Heart left ventricle (tissue), 13 donors: ENCODE data around the gene MED17.

ENCODE experiments used
- POLR2A ChIP-seq, 2 donors: fragments of 450-650 bp; IDR thresholded peaks; one replicate each; pipeline ENCODE4 v1.6.1; 2017; ENCODE audit warnings: antibody characterized with exemption in 2 of 2, mild to moderate bottlenecking in 2 of 2, moderate library complexity in 2 of 2
- TF ChIP-seq, protein P1 (sequence below), 12 donors: fragments of 200-600 bp; sonication (generic) in 4 of 12; IDR thresholded peaks; one replicate each; pipeline versions ENCODE4 v1.5.0 to v1.8.0; 2018 to 2022; ENCODE audit warnings: antibody characterized with exemption in 12 of 12, mild to moderate bottlenecking in 5 of 12
- donor health status: ischemic (EF 13 %, LVEDD 7.1; RV severe dilation, severe dysfunction).
- donor health status: DM: no; HTN: yes; CAD: no.
- donor health status: DM: no; HTN: no; CAD: no.
- donor health status: ischemic (EF 25% LVEDD 6.9; RV normal size, moderate dysfunction).
- donor health status: ischemic (EF 25% LVEDD 5.7; RV mildly dilated, moderate dysfunction).
- donor health status: ischemic (EF 35%, LVEDD 5.7; RV mildly dilated, moderate dysfunction).
- donor health status: nonischemic (EF 11% LVEDD 7.7; RV severe dilation, severe dysfunction).
- donor health status: DM: yes; HTN: yes; CAD: no.
- donor health status: PGD.
- donor health status: ischemic (EF 29% LVEDD 5.4; RV normal size, mild dysfunction).
- donor health status: nonischemic (EF 23%, LVEDD 6.1; RV moderate dilation, normal function).

DNA sequence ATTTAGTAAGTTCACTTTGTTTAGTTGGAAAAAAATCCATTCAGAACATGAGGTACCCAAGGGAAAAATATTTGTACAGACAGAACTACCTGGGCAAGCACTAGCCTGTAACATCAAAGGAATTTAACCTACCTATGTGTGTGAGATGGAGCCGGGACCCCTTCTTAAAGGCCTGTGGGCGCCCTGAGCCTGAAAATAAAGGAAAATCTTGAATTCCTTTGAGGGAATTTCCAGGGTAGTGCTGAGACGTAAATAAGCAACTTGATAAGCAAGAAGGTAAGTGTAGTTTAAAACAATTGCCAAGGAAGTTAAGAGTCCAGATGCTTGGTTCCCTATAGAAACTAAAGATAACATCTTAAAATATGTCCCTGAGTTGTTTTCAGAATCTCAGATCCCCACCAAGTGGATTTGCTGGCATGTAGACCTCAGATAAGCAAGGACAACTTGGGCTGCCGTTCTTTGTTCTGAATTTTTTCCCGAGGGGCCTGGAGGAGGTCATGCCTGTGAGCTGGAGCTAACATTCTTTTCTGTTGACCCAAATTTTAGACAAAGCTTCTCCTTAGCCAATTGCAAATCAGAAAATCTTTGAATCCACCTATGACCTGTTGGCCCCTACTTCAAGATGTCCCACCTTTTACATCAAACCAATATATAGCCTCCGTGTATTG lies 31.0 kb downstream of the MED17 start:
- TF ChIP-seq POLR2A (IDR thresholded peaks at IDR 0.05) = no peak
- TF ChIP-seq, protein P1, sequence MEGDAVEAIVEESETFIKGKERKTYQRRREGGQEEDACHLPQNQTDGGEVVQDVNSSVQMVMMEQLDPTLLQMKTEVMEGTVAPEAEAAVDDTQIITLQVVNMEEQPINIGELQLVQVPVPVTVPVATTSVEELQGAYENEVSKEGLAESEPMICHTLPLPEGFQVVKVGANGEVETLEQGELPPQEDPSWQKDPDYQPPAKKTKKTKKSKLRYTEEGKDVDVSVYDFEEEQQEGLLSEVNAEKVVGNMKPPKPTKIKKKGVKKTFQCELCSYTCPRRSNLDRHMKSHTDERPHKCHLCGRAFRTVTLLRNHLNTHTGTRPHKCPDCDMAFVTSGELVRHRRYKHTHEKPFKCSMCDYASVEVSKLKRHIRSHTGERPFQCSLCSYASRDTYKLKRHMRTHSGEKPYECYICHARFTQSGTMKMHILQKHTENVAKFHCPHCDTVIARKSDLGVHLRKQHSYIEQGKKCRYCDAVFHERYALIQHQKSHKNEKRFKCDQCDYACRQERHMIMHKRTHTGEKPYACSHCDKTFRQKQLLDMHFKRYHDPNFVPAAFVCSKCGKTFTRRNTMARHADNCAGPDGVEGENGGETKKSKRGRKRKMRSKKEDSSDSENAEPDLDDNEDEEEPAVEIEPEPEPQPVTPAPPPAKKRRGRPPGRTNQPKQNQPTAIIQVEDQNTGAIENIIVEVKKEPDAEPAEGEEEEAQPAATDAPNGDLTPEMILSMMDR (IDR thresholded peaks at IDR 0.05) = no peak
